ENCODE measurements around the gene CGNL1.

Gene CGNL1

GRCh38 chr15:57510647-57511046 is 134.3 kb downstream of the CGNL1 start:
- Histone ChIP-seq H3K4me1 (peaks cover 8% of the 10 kb centered on the region), H3K9me3 (ENCODE audit: control insufficient read depth, low read length) (no peaks in the 10 kb centered on the region), H3K36me3 (ENCODE audit: control insufficient read depth, insufficient read depth, low read length) (no peaks in the 10 kb centered on the region), H2AFZ (no peak overlapping the region), H3K4me2 (ENCODE audit: low read length) (no peak overlapping the region), H3K4me3 (ENCODE audit: low read depth, low read length) (no peak overlapping the region), H3K27me3 (ENCODE audit: control insufficient read depth, insufficient read depth, low read length) (no peaks in the 10 kb centered on the region), H3K79me2 (no peaks in the 10 kb centered on the region), H3K9ac (no peak overlapping the region), H3K27ac (no peak overlapping the region)
- TF ChIP-seq CTCF (IDR thresholded peaks at IDR 0.05): no peak

- no peak for TF ChIP-seq CTCF (IDR thresholded peaks at IDR 0.05)
- no peaks in the 10 kb centered on the region for H3K79me2 ChIP-seq
- no peak overlapping the region for H3K27ac ChIP-seq
- no peaks in the 10 kb centered on the region for H3K36me3 ChIP-seq (ENCODE audit: control insufficient read depth, insufficient read depth, low read length)
- no peaks in the 10 kb centered on the region for H3K4me1 ChIP-seq
- no peak overlapping the region for H3K4me2 ChIP-seq (ENCODE audit: low read length)
- no peak overlapping the region for H3K9ac ChIP-seq
- H3K4me3 ChIP-seq (ENCODE audit: low read depth, low read length): no peak overlapping the region
- no peaks in the 10 kb centered on the region for H3K9me3 ChIP-seq (ENCODE audit: control insufficient read depth, low read length)
- no peak overlapping the region for H2AFZ ChIP-seq
- H3K27me3 ChIP-seq (ENCODE audit: control insufficient read depth, insufficient read depth, low read length): no peaks in the 10 kb centered on the region
Observed at GRCh38 chr15:57516327-57517029, 140.2 kb downstream of the CGNL1 start.

DNA sequence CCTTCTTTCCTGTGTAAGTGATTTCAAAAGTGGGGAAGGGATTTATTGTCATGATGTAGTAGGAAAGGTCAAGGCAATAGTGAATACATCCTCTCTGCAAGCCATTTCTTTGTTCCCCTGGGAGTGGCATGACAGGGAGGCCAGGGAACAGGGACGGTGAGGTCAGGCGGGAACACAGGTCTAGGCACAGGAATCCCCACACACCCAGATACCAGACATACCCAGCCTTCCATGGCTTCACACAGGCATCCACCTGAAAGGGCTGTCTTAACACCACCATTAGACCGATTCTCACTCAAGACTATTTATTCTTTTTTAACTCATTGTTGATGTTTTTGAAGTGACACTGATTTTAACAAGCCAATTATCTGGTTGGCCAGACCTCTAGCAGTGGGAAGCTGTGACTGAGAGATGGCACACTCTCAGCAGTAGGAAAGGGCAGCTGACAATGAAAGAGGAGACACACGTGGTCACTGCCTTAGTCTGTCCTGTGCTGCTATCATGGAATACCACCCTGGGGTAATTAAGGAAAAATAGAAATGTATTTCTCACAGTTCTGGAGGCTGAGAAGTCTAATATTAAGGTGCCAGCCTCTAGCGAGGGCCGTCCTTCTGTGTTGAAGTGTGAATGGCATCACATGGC is 140.8 kb downstream of the CGNL1 start:
- Histone ChIP-seq H3K27me3 (ENCODE audit: control insufficient read depth, insufficient read depth, low read length) (no peaks in the 10 kb centered on the region), H3K4me2 (ENCODE audit: low read length) (no peak overlapping the region), H3K4me1 (no peaks in the 10 kb centered on the region), H3K79me2 (no peaks in the 10 kb centered on the region), H3K4me3 (ENCODE audit: low read depth, low read length) (no peak overlapping the region), H2AFZ (no peak overlapping the region), H3K9ac (no peak overlapping the region), H3K36me3 (ENCODE audit: control insufficient read depth, insufficient read depth, low read length) (no peaks in the 10 kb centered on the region), H3K27ac (no peak overlapping the region), H3K9me3 (ENCODE audit: control insufficient read depth, low read length) (no peaks in the 10 kb centered on the region)
- no peak for TF ChIP-seq CTCF (IDR thresholded peaks at IDR 0.05)

DNA sequence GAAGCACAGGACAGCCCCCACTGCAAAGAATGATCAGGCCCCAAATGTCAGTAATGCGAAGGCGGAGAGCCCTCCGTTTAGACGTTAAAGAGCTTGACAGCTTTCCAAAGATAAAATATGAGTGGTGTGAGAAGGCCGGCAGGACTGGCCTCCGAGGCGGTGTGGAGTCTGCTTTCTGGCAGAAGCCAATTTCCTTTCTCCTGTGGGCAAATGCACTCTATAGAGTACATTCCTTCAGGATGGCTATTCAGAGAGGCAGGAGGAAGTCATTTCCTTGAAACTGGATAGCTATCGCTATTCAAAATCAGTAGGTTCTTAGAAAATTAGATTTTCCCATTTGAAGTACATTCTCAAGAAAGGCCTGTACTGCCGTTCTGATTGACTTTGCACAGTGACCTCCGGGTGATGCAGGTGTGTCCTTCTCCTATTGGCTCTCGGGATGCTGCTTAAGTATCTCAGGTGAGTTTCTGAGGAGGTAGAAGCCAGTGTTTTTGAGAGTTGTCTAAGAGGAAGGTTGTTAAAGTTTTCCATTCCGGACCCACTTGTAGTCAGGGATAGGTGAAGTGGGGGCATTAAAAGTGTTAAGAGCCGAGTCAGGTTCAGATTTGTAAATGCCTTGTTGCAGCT is 142.6 kb downstream of the CGNL1 start:
- no peak overlapping the region for H3K4me3 ChIP-seq (ENCODE audit: low read depth, low read length)

More for the DNA sequence above, 142.6 kb downstream of the CGNL1 start:
- no peaks in the 10 kb centered on the region for H3K79me2 ChIP-seq
- no peak overlapping the region for H3K4me2 ChIP-seq (ENCODE audit: low read length)
- no peaks in the 10 kb centered on the region for H3K36me3 ChIP-seq (ENCODE audit: control insufficient read depth, insufficient read depth, low read length)
- H3K27me3 ChIP-seq (ENCODE audit: control insufficient read depth, insufficient read depth, low read length): no peaks in the 10 kb centered on the region
- H2AFZ ChIP-seq: no peak overlapping the region
- no peak overlapping the region for H3K27ac ChIP-seq
- no peaks in the 10 kb centered on the region for H3K4me1 ChIP-seq
- no peaks in the 10 kb centered on the region for H3K9me3 ChIP-seq (ENCODE audit: control insufficient read depth, low read length)
- TF ChIP-seq CTCF (IDR thresholded peaks at IDR 0.05): no peak
- no peak overlapping the region for H3K9ac ChIP-seq

All from parathyroid adenoma (tissue), 2 donors.